DND-41 (cell line): Measurements from ENCODE around the gene GABARAP.

Experiments
- CTCF ChIP-seq: IDR thresholded peaks from 2 replicates; pipeline ENCODE4 v1.5.1; 2012; ENCODE audit warnings: borderline replicate concordance, low read length, moderate library complexity, mild to moderate bottlenecking; ENCODE audit not compliant: poor library complexity, severe bottlenecking; ENCODE audit errors: extremely low read depth
- EZH2 ChIP-seq: IDR thresholded peaks from 3 replicates; pipeline ENCODE4 v1.6.1; 2012; ENCODE audit warnings: borderline replicate concordance, low read depth, mild to moderate bottlenecking, moderate library complexity, low read length, inconsistent platforms; ENCODE audit not compliant: severe bottlenecking

DNA sequence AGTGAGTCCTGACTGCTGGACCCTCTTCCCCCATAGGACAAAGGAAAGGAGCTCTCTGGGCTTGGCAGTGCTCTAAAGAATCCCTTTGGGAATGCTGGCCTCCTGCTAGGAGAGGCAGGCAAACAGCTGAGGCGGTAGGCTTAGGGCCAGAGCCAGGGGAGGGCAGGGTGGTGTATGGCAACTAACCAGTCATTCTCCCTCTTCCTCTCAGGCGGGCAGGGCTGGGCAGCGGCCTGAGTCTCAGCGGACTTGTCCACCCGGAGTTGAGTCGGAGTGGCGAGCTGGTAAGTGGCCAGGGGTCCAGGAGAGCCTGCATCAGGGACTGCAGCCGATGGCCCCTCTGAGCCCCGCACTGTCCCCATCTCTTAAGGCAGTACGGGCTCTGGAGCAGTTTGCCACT, 18.1 kb downstream of the GABARAP start:
- TF ChIP-seq CTCF (no peak), EZH2 (no peak)
